K562 (cell line): ENCODE data around the gene KBTBD13. TPM values are rescaled to one million over a fixed set of nuclear protein-coding genes. Genes with fewer than 3 reads are reported as not detected.

Experiments
- ATAC-seq: fragments of 200-7000 bp; cut with Tn5 transposase; 3 replicates; pipeline ENCODE4 v1.9.1; 2020; ENCODE audit warnings: moderate library complexity
- BruUV-seq: library from RNA; stranded (reverse); fragments of 400-500 nt; replicated peaks from 2 replicates; lab custom pipeline; 2021; lab: Mats Ljungman, UMichigan
- CTCF ChIA-PET: fragments of 300-600 bp; formaldehyde crosslinking; extraction: SDS; loops from one replicate; lab custom pipeline; 2021; ENCODE audit warnings: low intra/inter-chr PET ratio; lab: Yijun Ruan, JAX
- POLR2A ChIA-PET: fragments of 300-600, 350-650 bp; sonication (Branson Sonifier 250); formaldehyde crosslinking; extraction: SDS; loops from one replicate; lab custom pipeline; 2021; ENCODE audit warnings: antibody characterized with exemption, inconsistent platforms; lab: Yijun Ruan, JAX
- DNase-seq, 4 experiments: peaks; one replicate each; pipeline versions ENCODE4 v3.0.0 to v3.0.0-alpha.2; 2011 to 2018; ENCODE audit warnings: low spot score in 3 of 4, mixed read lengths in 3 of 4; ENCODE audit errors: extremely low read depth in 1 of 4
- FAIRE-seq: peaks from 2 replicates; lab custom pipeline; 2011; peaks lifted over from hg19 to GRCh38; lab: Jason Lieb, UNC
- H2AFZ ChIP-seq: 2 replicates; pipeline ENCODE4 v1.6.0; 2011; ENCODE audit warnings: low read depth, low read length, control low read depth, inconsistent platforms
- H3K27ac ChIP-seq: fragments of 200-600 bp; 3 replicates; pipeline ENCODE4 v1.8.0; 2011; ENCODE audit warnings: low read depth, mild to moderate bottlenecking, control low read depth, inconsistent platforms, low read length, moderate library complexity, mixed read lengths; ENCODE audit errors: extremely low read depth
- H3K27me3 ChIP-seq, 2 experiments: fragments of 300-600 bp in 1 of 2; 2 replicates in 1 of 2; 3 replicates in 1 of 2; pipeline versions ENCODE4 v1.6.0 to v1.8.0; 2011; ENCODE audit warnings: inconsistent platforms in 2 of 2, low read length in 2 of 2, mild to moderate bottlenecking in 1 of 2, mixed read lengths in 1 of 2, moderate library complexity in 1 of 2; ENCODE audit not compliant: control insufficient read depth in 2 of 2, insufficient read depth in 2 of 2
- H3K36me3 ChIP-seq: fragments of 300-600 bp; 3 replicates; pipeline ENCODE4 v1.8.0; 2011; ENCODE audit warnings: mild to moderate bottlenecking, low read length, inconsistent platforms; ENCODE audit not compliant: control insufficient read depth, insufficient read depth
- H3K4me1 ChIP-seq, 2 experiments: fragments of 200-600 bp in 1 of 2; replicated peaks in 1 of 2; 2 replicates in 1 of 2; 3 replicates in 1 of 2; pipeline versions ENCODE4 v1.5.1 to v1.8.0; 2011; ENCODE audit warnings: inconsistent platforms in 2 of 2, low read length in 2 of 2, mild to moderate bottlenecking in 1 of 2, mixed read lengths in 1 of 2, moderate library complexity in 1 of 2; ENCODE audit not compliant: control insufficient read depth in 2 of 2, insufficient read depth in 2 of 2
- H3K4me2 ChIP-seq: 2 replicates; pipeline ENCODE4 v1.6.1; 2011; ENCODE audit warnings: low read length, control low read depth, inconsistent platforms, mixed read lengths; ENCODE audit not compliant: insufficient read depth
- H3K4me3 ChIP-seq: fragments of 200-600 bp; sonication (generic), shearing (Covaris generic); 2 replicates; pipeline ENCODE4 v1.5.1; 2016; ENCODE audit warnings: control low read depth, inconsistent platforms
- H3K79me2 ChIP-seq: fragments of 200-600 bp; 3 replicates; pipeline ENCODE4 v1.8.0; 2011; ENCODE audit warnings: low read length, inconsistent platforms; ENCODE audit not compliant: control insufficient read depth, insufficient read depth
- H3K9ac ChIP-seq, 2 experiments: 2 replicates each; pipeline versions ENCODE4 v1.6.0 to v1.6.1; 2011; ENCODE audit warnings: low read depth in 2 of 2, low read length in 2 of 2, control low read depth in 1 of 2, inconsistent platforms in 1 of 2, mild to moderate bottlenecking in 1 of 2, mixed read lengths in 1 of 2; ENCODE audit not compliant: insufficient read depth in 1 of 2
- H3K9me1 ChIP-seq: one replicate; pipeline ENCODE4 v1.6.0; 2011; ENCODE audit warnings: inconsistent platforms, mild to moderate bottlenecking, low read length, moderate library complexity; ENCODE audit not compliant: control insufficient read depth, insufficient read depth
- H3K9me3 ChIP-seq: replicated peaks from 2 replicates; pipeline ENCODE4 v1.5.1; 2011; ENCODE audit warnings: low read depth, low read length, inconsistent platforms; ENCODE audit not compliant: control insufficient read depth, insufficient read depth
- H4K20me1 ChIP-seq: replicated peaks from 2 replicates; pipeline ENCODE4 v1.6.1; 2011; ENCODE audit warnings: low read length, inconsistent platforms, mixed read lengths; ENCODE audit not compliant: control insufficient read depth, insufficient read depth
- FOXK2 ChIP-seq, 2 experiments: fragments of 450-650 bp; IDR thresholded peaks in 1 of 2; conservative IDR thresholded peaks in 1 of 2; 2 replicates each; pipeline ENCODE4 v1.6.1; 2016; ENCODE audit warnings: low read depth in 2 of 2, mild to moderate bottlenecking in 1 of 2
- GTF2A2 ChIP-seq: IDR thresholded peaks from 2 replicates; pipeline ENCODE4 v1.6.1; 2016; ENCODE audit warnings: mild to moderate bottlenecking, missing genetic modification characterization, missing compliant biosample characterization
- HMG20A ChIP-seq: fragments of 450-650 bp; formaldehyde crosslinking; conservative IDR thresholded peaks from 2 replicates; pipeline ENCODE4 v1.4.0; 2020; ENCODE audit warnings: mild to moderate bottlenecking, mixed read lengths
- ILK ChIP-seq: fragments of 450-650 bp; IDR thresholded peaks from 2 replicates; pipeline ENCODE4 v1.6.1; 2016; ENCODE audit warnings: missing genetic modification characterization, low read depth, mild to moderate bottlenecking, missing compliant biosample characterization, moderate library complexity, borderline replicate concordance
- IRF2 ChIP-seq: sonication (generic); formaldehyde crosslinking; IDR thresholded peaks from 2 replicates; pipeline ENCODE4 v1.8.1; 2022; ENCODE audit warnings: mild to moderate bottlenecking, missing genetic modification reagents
- MCM5 ChIP-seq: fragments of 450-650 bp; IDR thresholded peaks from 2 replicates; pipeline ENCODE4 v1.6.1; 2016; ENCODE audit warnings: low read depth
- MCM7 ChIP-seq, 2 experiments: fragments of 450-650 bp; IDR thresholded peaks; 2 replicates each; pipeline ENCODE4 v1.6.1; 2016 to 2018
- MXD1 ChIP-seq: fragments of 250-450 bp; sonication (Bioruptor Pico); IDR thresholded peaks from 2 replicates; pipeline ENCODE4 v1.8.0; 2021; ENCODE audit warnings: borderline replicate concordance, mild to moderate bottlenecking, moderate library complexity; ENCODE audit not compliant: poor library complexity, severe bottlenecking
- NCOA2 ChIP-seq, 2 experiments: fragments of 450-650 bp; IDR thresholded peaks; 2 replicates each; pipeline ENCODE4 v1.6.1; 2018; ENCODE audit warnings: mild to moderate bottlenecking in 2 of 2, moderate library complexity in 1 of 2; ENCODE audit not compliant: partially characterized antibody in 2 of 2
- RBFOX2 ChIP-seq: fragments of 200-400 bp; formaldehyde crosslinking; IDR thresholded peaks from 2 replicates; pipeline ENCODE4 v1.6.1; 2017; ENCODE audit warnings: low read depth, mild to moderate bottlenecking, low read length, moderate library complexity
- SPI1 ChIP-seq: IDR thresholded peaks from 2 replicates; pipeline ENCODE4 v1.6.1; 2011; ENCODE audit warnings: low read depth, low read length, control low read depth, borderline replicate concordance
- TEAD4 ChIP-seq, 2 experiments: sonication (generic) in 1 of 2; formaldehyde crosslinking in 1 of 2; IDR thresholded peaks; 2 replicates each; pipeline versions ENCODE4 v1.6.1 to v1.8.0; 2012 to 2022; ENCODE audit warnings: borderline replicate concordance in 1 of 2, inconsistent platforms in 1 of 2, low read length in 1 of 2, mild to moderate bottlenecking in 1 of 2, missing genetic modification reagents in 1 of 2
- TSHZ1 ChIP-seq: fragments of 250-450 bp; sonication (Bioruptor Pico); IDR thresholded peaks from 2 replicates; pipeline ENCODE4 v1.4.0; 2020; ENCODE audit warnings: mild to moderate bottlenecking, moderate library complexity
- ZFX ChIP-seq: sonication (generic); formaldehyde crosslinking; IDR thresholded peaks from 2 replicates; pipeline ENCODE4 v1.8.0; 2022; ENCODE audit warnings: mild to moderate bottlenecking, missing genetic modification reagents, moderate library complexity
- WGBS: fragments of 100-300 bp; shearing (Covaris generic); methylation state at CpG from one replicate; pipeline ENCODE4 v1.1.6; 2016; ENCODE audit warnings: low coverage, mixed read lengths; ENCODE audit not compliant: insufficient coverage; ENCODE audit errors: missing lambda C conversion rate; 5-methylcytosine and 5-hydroxymethylcytosine counted together
- in situ Hi-C: fragments of 300-500 bp; cut with MboI; formaldehyde crosslinking; loops from 4 replicates; pipeline ENCODE4 v1.15.0; 2018; ENCODE audit warnings: inconsistent platforms, mixed read lengths
- intact Hi-C: fragments of 100-400 bp; cut with micrococcal nuclease; formaldehyde crosslinking; loops from 2 replicates; pipeline ENCODE4 v1.14.2; 2022
- polyA plus RNA-seq, 8 experiments: library from polyadenylated mRNA; depleted of rRNA in 4 of 8; stranded (reverse) in 5 of 8; unstranded in 3 of 8; fragments of >200 nt; fragmentation: Nextera tagmentation in 2 of 8; fragmentation: Illumina TruSeq in 1 of 8; extraction: Ambion mirVana in 2 of 8; extraction: Trizol in 1 of 8; gene quantifications; 2 replicates each; pipeline versions ENCODE4 v1.2.1 to v1.2.3, GENCODE V29; 2011 to 2014; ENCODE audit warnings: inconsistent platforms in 1 of 8, missing spikeins in 1 of 8
- total RNA-seq, 7 experiments: library from RNA; depleted of rRNA in 6 of 7; stranded (reverse); fragments of >200 nt in 6 of 7; fragmentation: Illumina TruSeq in 2 of 7; extraction: Trizol in 2 of 7; gene quantifications; 2 replicates each; pipeline versions ENCODE4 v1.2.1 to v1.2.3, GENCODE V29; 2011 to 2021; ENCODE audit warnings: low replicate concordance in 1 of 7
- TF ChIP-seq, protein P1 (sequence below): fragments of 250-450 bp; sonication (Bioruptor Pico); IDR thresholded peaks from 2 replicates; pipeline ENCODE4 v1.5.0; 2020; ENCODE audit warnings: mild to moderate bottlenecking

The KBTBD13 gene
- total and polyA plus RNA-seq, 9 of the 15 experiments (the other 6 are each of a cell fraction or from before 2014, with no cell fraction given), result 0.07 to 0.13 (median 0.10) TPM; not detected in 3

DNA sequence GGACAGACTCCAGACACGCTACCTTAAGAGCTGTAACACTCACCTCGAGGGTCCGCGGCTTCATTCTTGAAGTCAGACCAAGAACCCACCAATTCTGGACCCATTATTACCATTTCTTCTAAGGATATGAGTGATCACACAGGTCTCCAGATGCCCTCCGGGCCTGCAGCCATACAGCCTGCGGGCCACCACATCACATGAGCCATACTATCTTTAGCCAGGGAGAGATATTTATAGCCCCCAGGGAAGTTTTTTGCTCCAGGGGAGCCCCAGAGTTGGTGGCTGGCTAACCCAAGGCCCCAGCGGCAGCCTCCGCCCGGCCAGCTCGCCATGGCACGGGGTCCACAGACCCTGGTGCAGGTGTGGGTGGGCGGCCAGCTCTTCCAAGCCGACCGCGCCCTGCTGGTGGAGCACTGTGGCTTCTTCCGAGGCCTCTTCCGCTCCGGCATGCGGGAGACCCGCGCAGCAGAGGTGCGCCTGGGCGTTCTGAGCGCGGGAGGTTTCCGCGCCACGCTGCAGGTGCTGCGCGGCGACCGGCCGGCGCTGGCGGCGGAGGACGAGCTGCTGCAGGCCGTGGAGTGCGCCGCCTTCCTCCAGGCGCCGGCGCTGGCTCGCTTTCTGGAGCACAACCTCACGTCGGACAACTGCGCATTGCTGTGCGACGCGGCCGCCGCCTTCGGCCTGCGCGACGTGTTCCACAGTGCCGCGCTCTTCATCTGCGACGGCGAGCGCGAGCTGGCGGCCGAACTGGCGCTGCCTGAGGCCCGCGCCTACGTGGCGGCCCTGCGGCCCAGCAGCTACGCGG is at the start of gene KBTBD13 (continued):
- no peak for TF ChIP-seq ILK
- TF ChIP-seq, all 486 proteins: peak for 0

- H2AFZ ChIP-seq, result no peak overlapping the region
- FAIRE-seq (no peak), DNase-seq (no peak), ATAC-seq (no peak)
- in situ Hi-C loops (no loop called here), intact Hi-C loops (no loop called here)
- H3K9me3 ChIP-seq, result no peaks in the 10 kb centered on the region
- H3K4me1 ChIP-seq, result peaks cover 5 to 13% of the 10 kb centered on the region in 2 experiments; a peak in 4 of 5 replicates
- ChIA-PET POLR2A (interaction anchor here (0.7 to 1.1 kb wide), 2 partner anchors 15 to 148 kb away, joined by 3 to 8 read pairs; no protein-coding TSS in a partner anchor), CTCF (no interaction called here)
- WGBS, result 95% methylated on average over 6 of the region's 6 CpGs
- no peak overlapping the region for H3K4me2 ChIP-seq
- H3K9ac ChIP-seq, result no peak overlapping the region
- peaks cover 19% of the 10 kb centered on the region for H3K79me2 ChIP-seq
- no peaks in the 10 kb centered on the region for H4K20me1 ChIP-seq
- H3K36me3 ChIP-seq, result peaks cover 28% of the 10 kb centered on the region
- BruUV-seq, result no TSS peak
- no peaks in the 10 kb centered on the region for H3K9me1 ChIP-seq
- H3K4me3 ChIP-seq, result no peak overlapping the region
- no peaks in the 10 kb centered on the region for H3K27me3 ChIP-seq
- no peak overlapping the region for H3K27ac ChIP-seq
- TF ChIP-seq SPI1 (no peak), IRF2 (CRISPR knock-in tag) (no peak), MCM5 (no peak), ZFX (CRISPR knock-in tag) (no peak), NCOA2 (IDR thresholded peaks at IDR 0.05; ENCODE audit: partially characterized antibody in 2 of 2) (no peak), FOXK2 (conservative IDR thresholded peaks at IDR 0.05 in 1 of 2, IDR thresholded peaks at IDR 0.05 in 1 of 2; ENCODE audit: low read depth in 2 of 2) (no peak), GTF2A2 (tag) (no peak), MCM7 (IDR thresholded peaks at IDR 0.05) (no peak), TSHZ1 (no peak), TEAD4 (IDR thresholded peaks at IDR 0.05; ENCODE audit: low read length) (no peak), TEAD4 (CRISPR knock-in tag; IDR thresholded peaks at IDR 0.05; ENCODE audit: borderline replicate concordance) (no peak), HMG20A (CRISPR knock-in tag) (no peak), MXD1 (CRISPR knock-in tag) (no peak), RBFOX2 (no peak)
- TF ChIP-seq, protein P1, sequence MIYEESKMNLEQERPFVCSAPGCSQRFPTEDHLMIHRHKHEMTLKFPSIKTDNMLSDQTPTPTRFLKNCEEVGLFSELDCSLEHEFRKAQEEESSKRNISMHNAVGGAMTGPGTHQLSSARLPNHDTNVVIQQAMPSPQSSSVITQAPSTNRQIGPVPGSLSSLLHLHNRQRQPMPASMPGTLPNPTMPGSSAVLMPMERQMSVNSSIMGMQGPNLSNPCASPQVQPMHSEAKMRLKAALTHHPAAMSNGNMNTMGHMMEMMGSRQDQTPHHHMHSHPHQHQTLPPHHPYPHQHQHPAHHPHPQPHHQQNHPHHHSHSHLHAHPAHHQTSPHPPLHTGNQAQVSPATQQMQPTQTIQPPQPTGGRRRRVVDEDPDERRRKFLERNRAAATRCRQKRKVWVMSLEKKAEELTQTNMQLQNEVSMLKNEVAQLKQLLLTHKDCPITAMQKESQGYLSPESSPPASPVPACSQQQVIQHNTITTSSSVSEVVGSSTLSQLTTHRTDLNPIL, result no peak
Observed at GRCh38 chr15:65026756-65027155, 49.8 kb upstream of the KBTBD13 start.
